GM18526 (cell line): ENCODE measurements around the gene FLT1.

Experiments used
- POLR2A ChIP-seq: IDR thresholded peaks from 3 replicates; pipeline ENCODE4 v1.6.1; 2011; ENCODE audit not compliant: insufficient read length; ENCODE audit errors: extremely low read depth

FLT1 gene

DNA sequence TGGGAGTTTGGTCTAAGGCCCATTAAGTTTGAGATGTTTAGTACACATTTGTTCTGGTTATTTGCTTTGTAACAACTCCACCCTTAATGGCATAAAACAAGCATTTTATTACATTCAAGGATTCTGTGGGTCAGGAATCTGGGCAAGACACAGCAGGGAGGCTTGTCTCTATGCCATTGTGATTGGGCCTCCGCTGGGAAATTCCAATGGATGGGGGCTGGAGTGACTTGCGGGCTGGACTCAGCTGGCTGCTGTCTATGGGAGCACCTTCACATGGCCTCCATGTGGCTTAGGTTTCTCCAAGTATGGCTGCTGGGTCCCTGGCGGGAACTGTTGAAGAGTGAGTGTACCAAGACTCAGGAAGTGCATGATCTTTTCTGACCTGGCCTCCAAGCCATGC, 197.6 kb downstream of the FLT1 start:
- no peak for TF ChIP-seq POLR2A

DNA sequence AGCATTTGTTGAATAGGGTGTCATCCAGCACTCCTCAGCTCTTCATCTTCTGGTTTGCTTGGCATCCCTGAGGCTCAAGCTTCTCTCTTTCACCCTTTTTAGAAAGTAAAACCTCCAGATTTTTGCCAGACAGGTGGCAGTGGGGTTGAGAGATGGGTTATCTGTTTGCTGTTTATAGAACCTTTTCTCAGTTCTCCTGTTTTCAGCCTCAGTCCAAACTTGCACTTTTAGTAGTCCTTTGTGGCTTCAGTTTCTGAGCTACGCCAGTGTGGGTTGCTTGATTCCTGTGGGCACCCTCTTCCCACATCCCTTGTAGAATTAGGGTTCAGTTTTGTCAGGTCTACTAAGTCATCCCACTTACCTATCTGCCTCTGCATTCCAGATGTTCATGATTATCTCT, 208.7 kb downstream of the FLT1 start:
- TF ChIP-seq POLR2A, result no peak

DNA sequence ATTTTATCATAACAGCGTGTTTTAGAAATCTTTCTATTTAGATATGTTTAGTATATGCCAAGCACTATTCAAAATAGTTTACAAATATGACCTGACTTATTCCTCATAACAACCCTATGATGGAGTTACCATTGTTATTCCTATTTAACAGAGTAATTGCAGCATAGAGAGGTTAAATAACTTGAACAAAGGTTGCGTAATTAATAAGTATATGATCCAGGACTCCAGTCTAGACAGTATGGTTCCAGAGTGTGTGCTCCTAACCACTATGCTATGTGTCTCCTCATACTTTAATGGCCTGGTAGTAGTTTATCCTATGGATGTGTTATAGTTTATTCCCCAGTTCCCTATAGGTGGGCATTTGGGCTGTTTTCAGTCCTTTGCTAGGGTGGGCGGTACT, 211.3 kb downstream of the FLT1 start:
- TF ChIP-seq POLR2A, result no peak

DNA sequence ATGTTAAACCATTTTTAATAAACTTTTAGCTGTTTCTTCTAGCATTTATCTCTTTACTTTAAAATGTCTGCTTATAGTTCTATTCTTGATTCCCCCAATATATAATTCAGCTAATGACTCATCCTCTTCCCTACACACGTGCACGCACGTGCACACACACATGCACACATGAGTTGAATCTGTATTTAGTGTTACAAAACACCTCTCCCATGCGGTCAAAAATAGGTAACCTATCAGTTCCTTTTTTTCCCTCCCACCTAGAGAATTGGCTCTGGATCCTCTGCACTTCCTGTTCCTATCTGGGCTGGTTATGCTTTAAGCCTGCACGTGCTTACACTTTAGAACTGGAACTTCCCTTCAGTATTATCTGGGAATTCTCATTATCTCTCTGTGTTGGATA, 212.5 kb downstream of the FLT1 start:
- TF ChIP-seq POLR2A, result no peak

DNA sequence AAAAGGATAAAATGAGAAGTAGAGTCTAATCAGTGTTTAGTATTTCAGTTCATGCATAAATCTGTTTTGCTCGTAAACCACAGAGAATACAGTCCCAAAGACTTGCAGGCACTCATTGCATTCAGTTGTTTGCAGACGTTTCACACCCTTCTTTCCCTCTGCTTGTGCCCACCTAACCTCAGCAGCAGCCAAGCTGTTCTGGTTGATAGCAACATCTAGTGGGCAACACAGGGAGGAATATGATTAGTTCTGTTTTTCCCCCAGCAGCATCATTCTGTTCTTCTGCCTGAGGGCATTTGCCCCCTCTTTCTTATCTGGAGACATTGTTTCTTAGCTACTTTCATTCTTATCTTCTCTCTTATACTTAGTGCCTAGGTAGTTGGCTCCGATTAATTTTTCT, 221.0 kb downstream of the FLT1 start:
- TF ChIP-seq POLR2A, result no peak

DNA sequence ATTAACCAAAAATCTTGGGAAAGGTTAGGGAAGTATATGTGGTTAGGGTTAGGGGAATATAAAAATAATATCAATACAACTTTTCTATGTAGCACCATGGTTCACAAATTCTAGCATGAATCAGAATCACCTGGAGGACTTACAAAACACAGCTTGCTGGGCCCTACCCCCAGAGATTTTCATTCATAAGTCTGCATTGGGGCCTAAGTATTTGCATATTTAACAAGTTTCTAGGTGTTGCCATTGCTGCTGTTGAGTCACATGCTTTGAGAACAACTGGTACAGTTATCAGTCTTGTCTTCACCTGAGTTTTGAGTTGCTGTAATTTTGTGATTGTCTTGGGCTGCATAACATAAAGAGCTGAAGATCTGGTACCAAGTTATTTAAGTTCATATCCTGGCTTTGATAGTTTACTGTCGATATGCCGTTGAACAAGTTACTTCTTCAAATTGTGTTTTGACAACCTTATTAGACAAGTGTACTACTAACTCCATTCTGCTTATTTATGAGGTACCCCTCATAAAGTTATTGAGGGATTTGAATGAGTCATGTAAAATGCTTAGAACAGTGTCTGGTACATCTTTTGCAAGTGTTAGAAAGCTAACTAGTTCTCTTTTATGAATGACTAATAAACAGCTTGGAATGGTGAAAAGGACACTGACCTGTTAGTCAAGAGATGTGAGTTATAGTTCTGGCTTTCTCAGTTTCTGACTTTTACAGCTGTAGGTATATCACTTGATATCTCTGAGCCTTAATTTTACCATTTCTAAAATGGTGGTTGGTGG, 223.7 kb downstream of the FLT1 start:
- no peak for TF ChIP-seq POLR2A

DNA sequence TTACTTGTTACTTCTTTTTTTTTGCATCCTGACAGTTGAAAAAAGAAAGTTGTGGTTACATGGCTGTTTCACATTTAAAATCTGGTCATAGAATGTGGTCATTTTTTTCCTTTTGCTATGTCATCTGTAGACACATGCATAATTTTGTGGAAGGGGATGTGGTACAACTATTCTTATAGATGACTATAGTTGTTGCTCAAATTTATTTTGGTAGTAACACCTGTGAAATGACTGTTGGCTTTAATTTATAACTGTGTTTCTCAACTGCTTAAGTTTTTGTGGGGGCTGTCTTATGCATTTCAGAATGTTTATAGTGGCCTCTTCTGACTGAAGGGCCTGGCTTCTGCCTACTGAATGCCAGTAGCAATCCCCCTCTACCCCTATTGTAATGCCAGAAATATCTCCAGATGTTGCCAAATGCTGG, 226.1 kb downstream of the FLT1 start:
- TF ChIP-seq POLR2A, result no peak

DNA sequence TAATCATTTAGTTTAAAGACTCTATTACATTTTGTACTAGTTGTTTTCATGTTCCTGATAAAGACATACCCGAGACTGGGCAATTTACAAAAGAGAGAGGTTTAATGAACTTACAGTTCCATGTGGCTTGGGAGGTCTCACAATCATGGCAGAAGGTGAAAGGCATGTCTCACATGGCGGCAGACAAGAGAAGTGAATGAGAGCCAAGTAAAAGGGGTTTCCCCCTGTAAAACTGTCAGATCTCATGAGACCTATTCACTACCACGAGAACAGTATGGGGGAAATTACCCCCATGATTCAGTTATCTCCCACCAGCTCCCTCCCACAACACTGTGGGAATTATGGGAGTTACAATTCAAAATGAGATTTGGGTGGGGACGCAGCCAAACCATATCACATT, 227.4 kb downstream of the FLT1 start:
- TF ChIP-seq POLR2A, result no peak

DNA sequence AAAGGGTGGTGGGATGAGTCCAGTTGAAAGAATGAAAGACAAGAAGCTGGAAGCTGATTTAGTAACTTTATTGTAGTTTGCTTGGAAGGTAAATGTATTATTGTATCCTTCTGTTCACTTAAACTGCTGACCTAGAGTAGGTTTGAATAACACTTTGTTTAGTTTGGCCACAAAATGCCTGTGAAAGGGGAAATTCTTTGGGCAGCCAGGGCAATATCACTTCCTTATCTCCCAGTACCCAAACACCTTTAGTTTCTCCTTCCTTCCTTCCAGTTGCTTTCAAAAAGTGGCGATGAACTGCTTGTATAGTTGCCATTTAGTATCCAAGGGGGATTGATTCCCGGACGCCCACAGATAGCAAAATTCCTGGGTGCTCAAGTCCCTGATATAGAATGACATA, 236.5 kb downstream of the FLT1 start:
- no peak for TF ChIP-seq POLR2A

DNA sequence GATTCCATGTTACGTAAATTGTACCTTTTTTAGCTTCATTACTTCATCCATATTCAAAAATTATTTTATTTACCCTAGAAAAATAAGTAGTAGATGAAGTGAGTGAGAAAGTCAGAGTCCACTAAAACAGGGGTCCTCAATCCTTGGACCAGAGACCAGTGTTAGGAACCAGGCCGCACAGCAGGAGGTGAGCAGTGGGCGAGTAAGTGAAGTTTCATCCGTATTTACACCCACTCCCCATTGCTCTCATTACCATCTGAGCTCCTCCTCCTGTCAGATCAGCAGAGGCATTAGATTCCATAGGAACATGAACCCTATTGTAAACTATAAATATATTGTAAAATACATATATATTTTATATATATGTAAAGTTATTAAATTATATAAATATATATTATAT, 237.6 kb downstream of the FLT1 start:
- no peak for TF ChIP-seq POLR2A

DNA sequence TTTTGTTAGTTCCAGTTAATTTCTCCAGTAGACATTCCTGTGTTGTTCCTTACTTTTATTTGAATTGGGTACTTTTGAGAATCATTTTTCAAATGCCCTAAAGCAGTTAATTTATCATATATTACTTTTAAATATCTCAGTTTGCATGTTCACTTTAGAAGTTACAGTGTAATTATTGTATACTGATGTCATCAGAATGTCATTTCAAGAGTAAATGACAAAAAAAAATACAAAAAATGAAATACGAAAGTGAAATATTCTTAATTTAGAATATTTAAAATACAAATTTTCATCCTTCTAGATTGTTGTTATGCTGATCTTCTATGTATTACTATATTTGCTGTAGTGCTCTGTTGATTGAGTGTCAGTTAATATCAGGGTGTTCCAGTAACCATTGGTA, 242.4 kb downstream of the FLT1 start:
- no peak for TF ChIP-seq POLR2A

DNA sequence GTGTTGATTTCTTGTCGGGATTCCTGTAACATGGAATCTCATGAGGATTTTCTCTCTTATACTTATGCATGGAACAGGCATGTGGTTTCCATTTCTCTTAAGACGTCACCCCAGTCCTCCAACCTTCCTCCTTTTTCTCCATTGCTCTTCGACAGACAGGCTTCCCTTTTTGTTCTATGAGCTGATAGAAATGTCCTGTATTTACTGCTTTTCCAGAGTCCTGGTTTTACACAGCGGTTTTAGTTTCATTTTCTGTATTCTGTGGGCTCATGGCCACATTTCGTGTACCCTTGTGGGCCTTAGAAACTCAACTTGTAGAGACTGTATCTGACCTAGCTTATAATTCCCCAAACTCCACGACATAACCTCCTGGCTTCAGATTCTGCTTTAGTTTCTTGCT, 243.5 kb downstream of the FLT1 start:
- TF ChIP-seq POLR2A, result no peak

DNA sequence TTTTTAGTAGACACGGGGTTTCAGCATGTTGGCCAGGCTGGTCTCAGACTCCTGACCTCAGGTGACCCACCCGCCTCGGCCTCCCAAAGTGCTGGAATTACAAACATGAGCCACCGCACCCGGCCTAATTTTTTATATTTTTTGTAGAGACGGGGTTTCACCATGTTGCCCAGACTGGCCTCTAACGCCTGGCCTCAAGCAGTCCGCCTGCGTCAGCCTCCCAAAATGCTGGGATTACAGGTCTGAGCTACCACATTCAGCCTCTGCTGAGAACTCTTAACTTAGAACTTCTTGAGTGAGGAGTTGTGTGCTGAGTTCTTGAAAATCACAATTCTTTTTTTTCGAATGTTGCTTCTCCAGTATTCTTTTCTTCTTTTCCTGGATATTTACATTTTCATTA, 244.4 kb downstream of the FLT1 start:
- TF ChIP-seq POLR2A, result no peak
